Astrocyte (in vitro differentiated cells and primary cell): ENCODE results near the gene APLP2. TPM values are rescaled to one million over a fixed set of nuclear protein-coding genes. Genes with fewer than 3 reads are reported as not detected.

Source experiments
- DNase-seq: peaks from one replicate; pipeline ENCODE4 v3.0.0-alpha.2; 2010; ENCODE audit warnings: low read depth
- FAIRE-seq: peaks from 2 replicates; lab custom pipeline; 2011; peaks lifted over from hg19 to GRCh38; lab: Jason Lieb, UNC
- H2AFZ ChIP-seq: 2 replicates; pipeline ENCODE4 v1.6.0; 2012; ENCODE audit warnings: low read depth, low read length, inconsistent platforms
- H3K27ac ChIP-seq: 2 replicates; pipeline ENCODE4 v1.5.1; 2011; ENCODE audit warnings: low read depth, low read length, inconsistent platforms
- H3K27me3 ChIP-seq: 2 replicates; pipeline ENCODE4 v1.6.0; 2011; ENCODE audit warnings: low read length, inconsistent platforms; ENCODE audit not compliant: insufficient read depth
- H3K36me3 ChIP-seq: 2 replicates; pipeline ENCODE4 v1.5.1; 2011; ENCODE audit warnings: low read length, inconsistent platforms; ENCODE audit not compliant: insufficient read depth
- H3K4me1 ChIP-seq: 2 replicates; pipeline ENCODE4 v1.5.1; 2011; ENCODE audit warnings: low read length, inconsistent platforms; ENCODE audit not compliant: insufficient read depth
- H3K4me2 ChIP-seq: 2 replicates; pipeline ENCODE4 v1.6.0; 2012; ENCODE audit warnings: low read length, inconsistent platforms
- H3K4me3 ChIP-seq: 2 replicates; pipeline ENCODE4 v1.5.1; 2011; ENCODE audit warnings: low read depth, mild to moderate bottlenecking, low read length, inconsistent platforms; ENCODE audit not compliant: insufficient read depth
- H3K79me2 ChIP-seq: 2 replicates; pipeline ENCODE4 v1.6.0; 2012; ENCODE audit warnings: mild to moderate bottlenecking, low read length, inconsistent platforms; ENCODE audit not compliant: insufficient read depth
- H3K9ac ChIP-seq: 2 replicates; pipeline ENCODE4 v1.6.0; 2012; ENCODE audit warnings: mild to moderate bottlenecking, low read length, inconsistent platforms
- H3K9me3 ChIP-seq: 2 replicates; pipeline ENCODE4 v1.5.1; 2012; ENCODE audit warnings: low read depth, mild to moderate bottlenecking, low read length, inconsistent platforms; ENCODE audit not compliant: insufficient read depth
- H4K20me1 ChIP-seq: 2 replicates; pipeline ENCODE4 v1.6.0; 2012; ENCODE audit warnings: low read length, inconsistent platforms; ENCODE audit not compliant: insufficient read depth
- H3K27ac Mint-ChIP-seq: one replicate; pipeline ENCODE4 v1.8.0; 2021; ENCODE audit warnings: mild to moderate bottlenecking, mixed read lengths; ENCODE audit not compliant: unreplicated experiment
- H3K27me3 Mint-ChIP-seq: one replicate; pipeline ENCODE4 v1.8.0; 2021; ENCODE audit warnings: low read depth, mixed read lengths; ENCODE audit not compliant: unreplicated experiment
- H3K36me3 Mint-ChIP-seq: one replicate; pipeline ENCODE4 v1.8.0; 2021; ENCODE audit warnings: low read depth, mixed read lengths; ENCODE audit not compliant: unreplicated experiment
- H3K4me1 Mint-ChIP-seq: one replicate; pipeline ENCODE4 v1.8.0; 2021; ENCODE audit warnings: low read depth, mixed read lengths; ENCODE audit not compliant: unreplicated experiment
- H3K4me3 Mint-ChIP-seq: one replicate; pipeline ENCODE4 v1.8.0; 2021; ENCODE audit warnings: mild to moderate bottlenecking, moderate library complexity, mixed read lengths; ENCODE audit not compliant: unreplicated experiment
- H3K9me3 Mint-ChIP-seq: one replicate; pipeline ENCODE4 v1.8.0; 2021; ENCODE audit warnings: mild to moderate bottlenecking, mixed read lengths; ENCODE audit not compliant: unreplicated experiment
- EZH2 ChIP-seq: IDR thresholded peaks from 2 replicates; pipeline ENCODE4 v1.6.1; 2012; ENCODE audit warnings: mild to moderate bottlenecking, low read length, inconsistent platforms; ENCODE audit not compliant: insufficient read depth
- total RNA-seq: library from RNA; stranded (reverse); gene quantifications from 2 replicates; pipeline ENCODE4 v1.2.1, GENCODE V29; 2021
- TF ChIP-seq, protein P1 (sequence below): IDR thresholded peaks from 2 replicates; pipeline ENCODE4 v1.5.1; 2011; ENCODE audit warnings: low read depth, mild to moderate bottlenecking, inconsistent platforms, low read length, moderate library complexity; ENCODE audit not compliant: insufficient read depth

Gene APLP2
- total RNA-seq, 1 donor from 2014 or later, result 849 TPM

DNA sequence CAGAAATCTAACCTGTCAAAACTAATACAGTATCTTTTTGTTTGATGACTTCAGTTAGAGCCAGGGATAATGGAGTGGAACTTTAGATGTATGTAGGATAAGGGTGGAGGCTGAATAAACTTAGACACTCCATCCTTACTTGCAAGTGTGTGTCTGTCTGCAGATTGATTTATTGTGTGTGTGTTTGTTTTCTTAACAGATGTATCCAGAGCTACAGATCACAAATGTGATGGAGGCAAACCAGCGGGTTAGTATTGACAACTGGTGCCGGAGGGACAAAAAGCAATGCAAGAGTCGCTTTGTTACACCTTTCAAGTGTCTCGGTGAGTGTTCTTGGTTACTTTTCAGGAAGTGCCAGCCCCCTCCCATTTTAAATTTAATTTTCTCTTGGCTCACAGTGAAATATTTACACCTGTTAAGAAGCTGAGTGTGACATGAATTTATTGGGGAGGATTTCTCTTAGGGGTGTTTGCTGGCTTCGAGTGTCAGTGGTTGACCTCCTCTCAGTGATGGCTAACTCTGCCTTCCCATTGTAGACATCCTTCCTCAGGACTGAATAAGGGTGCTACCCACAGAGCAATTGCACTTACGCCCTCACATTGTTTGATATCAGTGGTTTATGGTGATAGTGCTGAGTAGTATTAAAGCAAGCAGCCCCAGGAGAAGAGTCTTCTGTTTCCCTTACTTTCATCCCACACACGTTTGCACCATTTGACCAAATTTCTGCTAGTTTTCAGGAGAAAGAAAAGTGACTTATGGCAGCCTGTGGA is 40.8 kb downstream of the APLP2 start:
- no peak overlapping the region for H3K4me3 Mint-ChIP-seq
- DNase-seq, result no peak
- no peaks in the 10 kb centered on the region for H3K27me3 Mint-ChIP-seq
- H3K4me1 Mint-ChIP-seq, result peaks cover 60% of the 10 kb centered on the region
- TF ChIP-seq, protein P1, sequence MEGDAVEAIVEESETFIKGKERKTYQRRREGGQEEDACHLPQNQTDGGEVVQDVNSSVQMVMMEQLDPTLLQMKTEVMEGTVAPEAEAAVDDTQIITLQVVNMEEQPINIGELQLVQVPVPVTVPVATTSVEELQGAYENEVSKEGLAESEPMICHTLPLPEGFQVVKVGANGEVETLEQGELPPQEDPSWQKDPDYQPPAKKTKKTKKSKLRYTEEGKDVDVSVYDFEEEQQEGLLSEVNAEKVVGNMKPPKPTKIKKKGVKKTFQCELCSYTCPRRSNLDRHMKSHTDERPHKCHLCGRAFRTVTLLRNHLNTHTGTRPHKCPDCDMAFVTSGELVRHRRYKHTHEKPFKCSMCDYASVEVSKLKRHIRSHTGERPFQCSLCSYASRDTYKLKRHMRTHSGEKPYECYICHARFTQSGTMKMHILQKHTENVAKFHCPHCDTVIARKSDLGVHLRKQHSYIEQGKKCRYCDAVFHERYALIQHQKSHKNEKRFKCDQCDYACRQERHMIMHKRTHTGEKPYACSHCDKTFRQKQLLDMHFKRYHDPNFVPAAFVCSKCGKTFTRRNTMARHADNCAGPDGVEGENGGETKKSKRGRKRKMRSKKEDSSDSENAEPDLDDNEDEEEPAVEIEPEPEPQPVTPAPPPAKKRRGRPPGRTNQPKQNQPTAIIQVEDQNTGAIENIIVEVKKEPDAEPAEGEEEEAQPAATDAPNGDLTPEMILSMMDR, result no peak
- TF ChIP-seq EZH2, result no peak
- peak overlapping the region; percentile 87 for H3K27ac Mint-ChIP-seq
- peaks cover 79% of the 10 kb centered on the region for H4K20me1 ChIP-seq
- peaks cover 13% of the 10 kb centered on the region for H3K36me3 ChIP-seq
- no peak for FAIRE-seq
- no peak overlapping the region for H3K4me2 ChIP-seq
- H3K27me3 ChIP-seq, result peaks cover 28% of the 10 kb centered on the region
- H3K4me1 ChIP-seq, result peaks cover 11% of the 10 kb centered on the region
- no peak overlapping the region for H3K4me3 ChIP-seq
- no peaks in the 10 kb centered on the region for H3K9me3 Mint-ChIP-seq
- peaks cover 11% of the 10 kb centered on the region for H3K79me2 ChIP-seq
- H2AFZ ChIP-seq, result no peak overlapping the region
- no peak overlapping the region for H3K9ac ChIP-seq
- peaks cover 33% of the 10 kb centered on the region for H3K36me3 Mint-ChIP-seq
- no peaks in the 10 kb centered on the region for H3K9me3 ChIP-seq
- no peak overlapping the region for H3K27ac ChIP-seq

DNA sequence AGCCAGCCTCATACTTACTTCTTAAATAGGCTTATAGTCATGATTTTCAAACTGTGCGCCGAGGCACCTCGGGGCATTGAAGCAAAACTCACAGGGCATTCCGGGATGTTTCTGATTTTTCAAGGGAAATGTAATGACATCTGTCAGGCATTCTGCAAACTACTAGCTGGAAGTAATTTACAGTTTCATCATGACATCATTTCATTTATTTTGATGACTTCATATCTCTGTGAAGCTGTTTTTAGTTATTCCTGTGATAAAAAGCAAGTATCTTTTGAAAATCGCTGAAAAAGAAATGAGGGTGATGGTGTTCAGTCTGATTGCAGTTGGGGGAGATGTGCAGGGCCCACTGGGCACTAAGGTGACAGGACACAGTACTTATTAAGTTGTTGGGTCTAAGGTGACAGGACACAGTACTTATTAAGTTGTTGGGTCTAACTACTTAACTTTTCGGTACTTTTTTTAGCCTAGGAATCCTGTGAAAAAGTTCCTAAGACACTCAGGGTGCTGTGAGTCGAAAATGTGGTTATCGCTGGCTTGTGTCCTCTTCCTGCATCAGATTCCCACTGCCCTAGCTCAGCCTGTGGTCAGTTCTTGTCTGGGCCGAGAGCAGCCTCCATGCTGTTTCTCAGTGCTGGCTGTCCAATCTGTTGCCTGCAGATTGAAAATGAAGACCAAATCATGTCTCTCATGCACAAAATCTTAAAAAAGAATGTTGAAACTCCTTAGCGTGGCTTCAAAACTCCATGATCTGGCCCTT is 42.6 kb downstream of the APLP2 start:
- H3K36me3 ChIP-seq, result peaks cover 13% of the 10 kb centered on the region
- H3K36me3 Mint-ChIP-seq, result peaks cover 27% of the 10 kb centered on the region

More for the DNA sequence above, 42.6 kb downstream of the APLP2 start:
- Histone ChIP-seq H4K20me1 (peaks cover 65% of the 10 kb centered on the region), H3K27ac (no peak overlapping the region), H3K27me3 (peaks cover 19% of the 10 kb centered on the region), H3K9me3 (no peaks in the 10 kb centered on the region), H3K4me3 (no peak overlapping the region), H3K79me2 (no peaks in the 10 kb centered on the region), H3K9ac (no peak overlapping the region), H3K4me1 (peaks cover 11% of the 10 kb centered on the region), H2AFZ (no peak overlapping the region), H3K4me2 (no peak overlapping the region)
- Mint-ChIP-seq H3K9me3 (no peaks in the 10 kb centered on the region), H3K4me1 (peaks cover 50% of the 10 kb centered on the region), H3K27me3 (no peaks in the 10 kb centered on the region), H3K4me3 (no peak overlapping the region), H3K27ac (peak overlapping the region; percentile 87)
- TF ChIP-seq, protein P1, result no peak
- TF ChIP-seq EZH2, result no peak
- no peak for FAIRE-seq
- DNase-seq, result peak; percentile 50
